Adrenal gland (tissue), 12 donors: ENCODE measurements around the gene OSCP1. TPM values are rescaled to one million over a fixed set of nuclear protein-coding genes. Genes with fewer than 3 reads are reported as not detected.

Experiments used
- DNase-seq, 7 donors: peaks; one replicate each; pipeline ENCODE4 v3.0.0-alpha.2; 2019 to 2020
- H3K27ac ChIP-seq, 5 donors: fragments of 200-600 bp; sonication (generic) in 4 of 5; 1 replicate in 3 of 5; 2 replicates in 2 of 5; pipeline versions ENCODE4 v1.5.1 to v1.8.0; 2016 to 2020; ENCODE audit warnings: mild to moderate bottlenecking in 1 of 5
- H3K27me3 ChIP-seq: fragments of 200-600 bp; 2 replicates; pipeline ENCODE4 v1.8.0; 2021
- H3K36me3 ChIP-seq, 2 donors: fragments of 200-600 bp; replicated peaks in 1 of 2; 1 replicate in 1 of 2; 2 replicates in 1 of 2; pipeline versions ENCODE4 v1.5.1 to v1.8.0; 2018 to 2022
- H3K4me1 ChIP-seq, 2 donors: fragments of 200-600 bp; replicated peaks in 1 of 2; 1 replicate in 1 of 2; 2 replicates in 1 of 2; pipeline versions ENCODE4 v1.5.1 to v1.8.0; 2018 to 2021
- H3K4me3 ChIP-seq, 4 donors: fragments of 200-600 bp; sonication (generic) in 3 of 4; one replicate each; pipeline ENCODE4 v1.5.1; 2016 to 2018
- H3K9me3 ChIP-seq, 3 donors: fragments of 200-600 bp; sonication (generic) in 1 of 3; replicated peaks in 1 of 3; 1 replicate in 2 of 3; 2 replicates in 1 of 3; pipeline versions ENCODE4 v1.5.1 to v1.8.0; 2016 to 2021
- POLR2A ChIP-seq, 2 donors: fragments of 450-650 bp; IDR thresholded peaks; one replicate each; pipeline ENCODE4 v1.6.1; 2017; ENCODE audit warnings: antibody characterized with exemption in 2 of 2, mild to moderate bottlenecking in 2 of 2, moderate library complexity in 1 of 2
- WGBS, 4 donors: extraction: QIAGEN DNeasy Blood & Tissue Kit in 2 of 4; methylation state at CpG; one replicate each; pipeline versions ENCODE4 v1.1.5 to v1.1.7; 2013 to 2017; 5-methylcytosine and 5-hydroxymethylcytosine counted together
- intact Hi-C, 2 donors: fragments of 100-400 bp; cut with DNase I; formaldehyde crosslinking; loops; one replicate each; pipeline versions ENCODE4 v1.14.1 to v1.15.0; 2022 to 2023
- polyA plus RNA-seq, 3 donors: library from polyadenylated mRNA; stranded (reverse); fragments of 200-250 nt in 2 of 3; fragments of 350-450 nt in 1 of 3; fragmentation: Illumina TruSeq in 1 of 3; extraction: RNeasy Lipid Tissue Mini Kit (QIAGEN cat#74804) in 1 of 3; gene quantifications; one replicate each; pipeline ENCODE4 v1.2.3, GENCODE V29; 2013 to 2014
- total RNA-seq, 9 donors: library from RNA; depleted of rRNA in 4 of 9; stranded (reverse); fragments of >200 nt in 4 of 9; fragments of 120-200 nt in 1 of 9; fragmentation: NEBNext Ultra II Directional in 1 of 9; extraction: Animal tissue kit (Norgen Biotek cat#: 25700) in 1 of 9; gene quantifications; one replicate each; pipeline versions ENCODE4 v1.1.0 to v1.2.4, GENCODE V29; 2013 to 2023
- TF ChIP-seq, protein P1 (sequence below), 6 experiments: fragments of 450-650 bp in 4 of 6; fragments of 200-600 bp in 2 of 6; sonication (generic) in 1 of 6; IDR thresholded peaks; 1 replicate in 5 of 6; 2 replicates in 1 of 6; pipeline versions ENCODE4 v1.5.1 to v1.8.0; 2016 to 2021; ENCODE audit warnings: antibody characterized with exemption in 6 of 6, mild to moderate bottlenecking in 2 of 6, moderate library complexity in 1 of 6
- donor health status: healthy with polysubstance abuse.
- donor health status: Bipolar disorder and iron deficiency.
- donor health status: DM: yes; HTN: yes; CAD: no.
- donor health status: DM: no; HTN: no; CAD: no.
- donor health status: DM: no; HTN: no; CAD: no.
- donor health status: DM: yes; HTN: yes; CAD: no.

OSCP1 gene
- total and polyA plus RNA-seq, 12 donors = 5.5 to 29.9 (median 11.6) TPM

- peaks cover 0 to 11% of the 10 kb centered on the region in 2 donors for H3K36me3 ChIP-seq
- H3K27me3 ChIP-seq = no peaks in the 10 kb centered on the region
- no peaks in the 10 kb centered on the region for H3K9me3 ChIP-seq
- no peak for TF ChIP-seq POLR2A (IDR thresholded peaks at IDR 0.05)
- TF ChIP-seq, protein P1, sequence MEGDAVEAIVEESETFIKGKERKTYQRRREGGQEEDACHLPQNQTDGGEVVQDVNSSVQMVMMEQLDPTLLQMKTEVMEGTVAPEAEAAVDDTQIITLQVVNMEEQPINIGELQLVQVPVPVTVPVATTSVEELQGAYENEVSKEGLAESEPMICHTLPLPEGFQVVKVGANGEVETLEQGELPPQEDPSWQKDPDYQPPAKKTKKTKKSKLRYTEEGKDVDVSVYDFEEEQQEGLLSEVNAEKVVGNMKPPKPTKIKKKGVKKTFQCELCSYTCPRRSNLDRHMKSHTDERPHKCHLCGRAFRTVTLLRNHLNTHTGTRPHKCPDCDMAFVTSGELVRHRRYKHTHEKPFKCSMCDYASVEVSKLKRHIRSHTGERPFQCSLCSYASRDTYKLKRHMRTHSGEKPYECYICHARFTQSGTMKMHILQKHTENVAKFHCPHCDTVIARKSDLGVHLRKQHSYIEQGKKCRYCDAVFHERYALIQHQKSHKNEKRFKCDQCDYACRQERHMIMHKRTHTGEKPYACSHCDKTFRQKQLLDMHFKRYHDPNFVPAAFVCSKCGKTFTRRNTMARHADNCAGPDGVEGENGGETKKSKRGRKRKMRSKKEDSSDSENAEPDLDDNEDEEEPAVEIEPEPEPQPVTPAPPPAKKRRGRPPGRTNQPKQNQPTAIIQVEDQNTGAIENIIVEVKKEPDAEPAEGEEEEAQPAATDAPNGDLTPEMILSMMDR (IDR thresholded peaks at IDR 0.05) = no peak
- no peak overlapping the region for H3K4me3 ChIP-seq
- intact Hi-C loops = no loop called here
- 56 to 87% (median 77%) methylated on average over 3 of the region's 3 CpGs for WGBS, 4 donors
- H3K4me1 ChIP-seq = peaks cover 5 to 8% of the 10 kb centered on the region in 2 donors
- no peak for DNase-seq
- H3K27ac ChIP-seq = no peak overlapping the region
Observed at GRCh38 chr1:36440044-36440443, 10.2 kb downstream of the OSCP1 start.

DNA sequence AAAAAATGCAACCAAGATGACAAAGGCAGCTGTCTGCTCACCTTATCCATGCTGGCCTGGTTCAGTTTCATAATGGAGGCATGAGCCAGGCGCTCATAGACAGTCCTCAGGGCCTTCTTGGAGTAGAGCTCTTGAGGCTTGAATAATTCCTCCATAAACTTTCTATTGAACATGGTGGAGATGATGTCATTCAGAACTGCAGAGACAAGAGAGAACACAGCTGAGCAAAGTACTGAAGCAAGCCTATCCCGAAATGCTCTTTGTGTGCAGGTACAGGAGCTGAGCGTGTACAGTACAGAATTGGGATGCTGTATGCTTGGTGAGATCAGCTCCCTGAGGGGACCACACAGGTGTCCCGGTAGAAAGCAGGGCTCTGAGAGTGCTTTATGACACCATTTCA, 11.5 kb downstream of the OSCP1 start:
- 86 to 97% (median 95%) methylated on average over 4 of the region's 4 CpGs for WGBS, 4 donors
- TF ChIP-seq, protein P1 (IDR thresholded peaks at IDR 0.05) = no peak
- TF ChIP-seq POLR2A (IDR thresholded peaks at IDR 0.05) = no peak
- intact Hi-C loops = no loop called here

GRCh38 chr1:36436821-36437220, 13.4 kb downstream of the OSCP1 start:
- intact Hi-C loops = no loop called here
- WGBS, 4 donors = 40 to 53% (median 48%) methylated on average over 1 of the region's 1 CpG
- H3K27me3 ChIP-seq = no peaks in the 10 kb centered on the region

More for the DNA sequence above, 11.5 kb downstream of the OSCP1 start:
- Histone ChIP-seq H3K4me3 (no peak overlapping the region), H3K36me3 (peaks cover 0 to 11% of the 10 kb centered on the region in 2 donors), H3K27ac (no peak overlapping the region), H3K9me3 (no peaks in the 10 kb centered on the region), H3K4me1 (peaks cover 5 to 8% of the 10 kb centered on the region in 2 donors), H3K27me3 (no peaks in the 10 kb centered on the region)
- DNase-seq = no peak

DNA sequence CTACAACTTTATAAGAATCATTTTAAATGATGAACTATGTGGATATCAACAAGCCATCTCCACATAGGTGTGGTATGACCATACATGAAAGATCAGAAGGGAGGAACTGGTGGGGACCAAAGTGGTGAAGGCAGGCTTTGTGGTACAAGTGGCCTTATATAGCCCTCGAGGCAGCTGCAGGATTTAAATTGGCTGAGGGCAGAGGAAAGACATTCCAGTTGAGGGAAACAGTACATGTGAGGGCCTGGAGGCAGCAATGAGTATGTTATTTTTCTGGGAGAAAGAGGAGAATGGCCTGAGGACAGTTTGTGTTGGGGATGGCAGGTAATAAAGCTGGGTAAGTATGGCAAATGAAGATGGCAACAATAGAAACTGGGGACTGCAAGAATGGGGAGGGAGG, 17.1 kb downstream of the OSCP1 start:
- intact Hi-C loops = no loop called here
- Histone ChIP-seq H3K9me3 (no peaks in the 10 kb centered on the region), H3K4me1 (no peaks in the 10 kb centered on the region), H3K36me3 (peaks cover 0 to 22% of the 10 kb centered on the region in 2 donors), H3K4me3 (no peak overlapping the region), H3K27ac (no peak overlapping the region), H3K27me3 (no peaks in the 10 kb centered on the region)
- no peak for DNase-seq
- 58 to 83% (median 64%) methylated on average over 1 of the region's 1 CpG for WGBS, 4 donors
- no peak for TF ChIP-seq POLR2A (IDR thresholded peaks at IDR 0.05)
- TF ChIP-seq, protein P1 (IDR thresholded peaks at IDR 0.05) = no peak

More at GRCh38 chr1:36436821-36437220, 13.4 kb downstream of the OSCP1 start:
- H3K9me3 ChIP-seq = no peaks in the 10 kb centered on the region
- no peak for DNase-seq
- H3K36me3 ChIP-seq = peaks cover 0 to 15% of the 10 kb centered on the region in 2 donors
- peaks cover 0 to 5% of the 10 kb centered on the region in 2 donors for H3K4me1 ChIP-seq
- no peak overlapping the region for H3K27ac ChIP-seq
- TF ChIP-seq, protein P1 (IDR thresholded peaks at IDR 0.05) = no peak
- no peak for TF ChIP-seq POLR2A (IDR thresholded peaks at IDR 0.05)
- no peak overlapping the region for H3K4me3 ChIP-seq
